Stimulated activated CD8-positive, alpha-beta memory T cell treated with anti-CD3 and anti-CD28 coated beads, Interleukin-15, amount 100 ng/mL, for 1 hour (primary cell): ENCODE data around the gene SP5.
"Not testable (repeated sequence)": the region's sequence is repeated elsewhere in the genome, so short reads cannot be mapped to it uniquely, and the experiment has no call there.

Experiments used
- DNase-seq: peaks from one replicate; pipeline ENCODE4 v3.0.0-alpha.2; 2020; ENCODE audit warnings: low read depth

The SP5 gene

DNA sequence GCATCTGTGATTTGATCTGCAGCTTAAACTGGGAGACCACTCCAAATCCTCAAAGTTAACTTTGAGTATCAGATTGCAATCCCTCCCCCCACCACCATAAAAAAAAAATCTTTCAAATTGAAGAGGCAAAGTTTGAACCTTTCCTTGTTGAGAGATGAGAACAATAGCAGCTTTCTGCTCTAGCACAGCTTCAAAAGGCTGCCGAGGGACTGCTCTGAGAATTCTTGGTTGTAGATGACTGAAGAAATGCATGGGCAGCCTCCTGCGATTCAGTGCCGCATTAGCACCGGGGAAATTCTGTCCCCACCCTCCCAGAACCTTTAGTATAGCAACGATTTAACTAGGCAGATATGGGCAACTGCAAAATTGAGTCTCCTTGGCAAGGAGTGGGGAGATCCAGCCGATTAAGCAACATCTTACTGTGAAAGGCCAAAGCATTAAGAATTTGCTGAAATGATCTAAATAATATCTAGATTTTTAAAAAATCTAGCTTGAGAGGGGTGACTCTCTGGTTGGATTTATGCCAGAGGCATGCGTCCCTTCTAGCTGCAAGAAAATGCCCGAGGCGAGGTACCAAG is 3.9 kb upstream of the SP5 start:
- no peak for DNase-seq

DNA sequence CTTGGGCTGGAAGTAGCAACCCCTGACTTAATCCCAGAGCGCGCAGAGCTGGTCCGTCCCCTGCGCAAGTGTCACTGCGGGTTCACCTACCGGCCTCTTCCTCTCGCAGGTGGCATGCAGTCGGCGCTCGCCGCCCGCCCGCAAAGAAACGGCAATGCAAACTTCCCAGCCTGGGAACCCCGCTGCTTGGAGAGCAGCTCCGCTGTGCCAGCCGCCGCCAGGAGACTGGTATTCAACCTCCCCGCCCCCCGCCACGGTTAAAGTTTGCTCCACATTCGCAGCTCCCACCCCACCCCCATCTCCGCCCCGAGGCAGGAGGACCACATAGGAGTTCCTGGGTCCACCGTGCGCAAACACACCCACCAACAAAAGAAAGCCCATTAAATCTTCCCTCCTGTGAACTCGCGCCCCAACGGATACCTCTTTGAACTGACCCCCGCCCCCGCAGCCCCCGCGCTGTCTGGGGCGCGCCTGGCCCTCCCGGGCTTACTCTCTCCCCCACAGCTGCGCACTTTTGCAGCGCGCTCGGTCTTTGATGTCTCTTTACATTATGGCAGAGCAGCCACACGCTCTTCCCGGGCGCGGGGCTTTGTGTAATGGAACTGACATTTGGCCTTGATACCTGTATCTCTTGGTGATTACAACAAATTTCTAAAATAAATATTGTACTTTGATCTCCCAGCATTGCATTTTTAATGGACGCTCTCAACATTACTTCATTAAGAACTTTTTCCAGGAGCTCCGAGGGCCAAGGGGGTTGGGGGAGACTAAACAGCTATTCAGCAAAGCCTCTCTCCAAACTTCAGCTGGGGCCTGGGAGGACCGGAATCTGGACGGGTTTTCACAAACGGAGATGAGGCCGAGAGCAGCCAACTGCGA is 3.1 kb upstream of the SP5 start:
- no peak for DNase-seq

DNA sequence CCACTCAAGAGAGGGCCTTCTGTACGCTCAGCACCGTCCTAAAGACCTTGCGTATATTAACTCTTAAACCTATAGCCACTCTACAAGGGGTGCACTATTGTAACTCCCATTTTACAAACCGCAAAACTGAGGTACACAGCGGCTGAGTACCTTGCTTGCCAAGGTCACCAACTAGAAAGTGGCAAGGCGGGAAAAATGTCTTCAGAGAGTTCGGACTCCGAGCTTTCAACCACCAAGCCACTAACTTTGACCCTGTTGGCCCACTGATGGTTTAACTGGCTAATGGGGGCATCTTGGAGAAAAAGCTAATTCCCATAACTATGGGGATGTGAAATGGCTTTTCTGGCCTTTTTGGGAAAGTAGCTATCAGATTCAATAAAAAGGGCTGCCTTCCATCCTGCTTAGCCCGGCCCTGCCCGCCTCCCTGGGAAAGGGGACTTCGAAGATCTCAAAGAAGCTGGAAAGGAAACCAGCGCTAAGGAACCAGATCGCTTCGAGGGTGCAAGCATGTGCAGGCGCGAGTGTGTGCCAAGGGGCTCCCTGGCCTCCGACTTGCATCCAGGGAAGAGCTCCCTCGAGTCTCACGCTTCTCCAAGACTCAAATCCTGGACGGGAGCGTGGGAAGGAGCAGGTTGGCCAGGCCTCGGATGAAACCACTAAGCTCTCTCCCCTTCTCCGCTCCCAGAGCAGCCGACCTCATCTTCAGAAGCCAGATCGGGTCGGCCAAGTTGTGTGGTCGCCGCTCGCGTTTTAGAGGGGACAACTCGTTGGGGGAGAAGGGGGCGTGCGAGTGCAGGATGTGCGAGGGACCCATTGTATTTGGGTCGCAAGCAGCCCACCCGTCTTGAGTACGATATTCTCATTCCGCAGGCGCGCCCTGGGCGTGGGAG is 2.2 kb upstream of the SP5 start:
- DNase-seq = no peak

DNA sequence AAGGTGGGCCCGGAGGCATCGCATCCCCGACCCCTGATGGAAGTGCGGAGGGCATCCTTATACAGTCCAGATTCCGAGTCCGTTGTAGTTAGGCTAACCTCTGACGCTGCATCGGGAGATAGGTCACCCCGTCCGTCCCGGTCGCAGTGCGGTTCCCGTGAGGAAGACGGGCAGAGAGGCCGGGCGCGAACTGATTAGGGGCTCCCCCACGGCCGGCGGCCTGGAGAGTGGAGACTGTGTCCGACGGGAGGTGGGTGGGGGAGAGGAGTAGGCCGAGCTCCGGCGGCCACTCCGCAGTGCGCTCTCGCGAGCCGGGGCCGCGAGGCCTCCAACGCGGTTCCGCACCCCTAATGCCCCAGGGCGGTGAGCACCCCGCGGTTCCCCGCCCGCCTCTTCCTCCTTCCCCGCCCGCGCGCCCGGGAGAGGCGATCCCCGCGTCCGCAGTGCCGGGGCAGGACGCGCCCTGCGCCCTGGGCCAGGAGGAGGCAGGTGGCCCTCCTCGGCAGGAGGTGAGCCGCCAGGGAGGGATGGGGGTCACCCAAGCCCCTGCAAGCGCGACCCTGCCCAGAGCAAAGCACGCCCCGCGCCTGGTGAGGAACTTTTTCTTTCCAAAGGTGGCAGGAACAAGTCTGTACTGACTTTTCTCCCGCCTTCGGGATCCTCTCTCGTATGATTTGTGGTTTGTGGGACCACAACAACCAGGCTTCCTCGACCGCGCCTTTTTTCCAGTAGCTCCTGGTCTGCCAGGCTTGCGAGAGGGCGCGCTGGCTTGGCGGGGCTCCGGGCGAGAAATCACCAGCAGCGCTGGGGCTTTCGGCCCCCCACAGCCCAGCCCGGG is 1.4 kb upstream of the SP5 start:
- DNase-seq = no peak

DNA sequence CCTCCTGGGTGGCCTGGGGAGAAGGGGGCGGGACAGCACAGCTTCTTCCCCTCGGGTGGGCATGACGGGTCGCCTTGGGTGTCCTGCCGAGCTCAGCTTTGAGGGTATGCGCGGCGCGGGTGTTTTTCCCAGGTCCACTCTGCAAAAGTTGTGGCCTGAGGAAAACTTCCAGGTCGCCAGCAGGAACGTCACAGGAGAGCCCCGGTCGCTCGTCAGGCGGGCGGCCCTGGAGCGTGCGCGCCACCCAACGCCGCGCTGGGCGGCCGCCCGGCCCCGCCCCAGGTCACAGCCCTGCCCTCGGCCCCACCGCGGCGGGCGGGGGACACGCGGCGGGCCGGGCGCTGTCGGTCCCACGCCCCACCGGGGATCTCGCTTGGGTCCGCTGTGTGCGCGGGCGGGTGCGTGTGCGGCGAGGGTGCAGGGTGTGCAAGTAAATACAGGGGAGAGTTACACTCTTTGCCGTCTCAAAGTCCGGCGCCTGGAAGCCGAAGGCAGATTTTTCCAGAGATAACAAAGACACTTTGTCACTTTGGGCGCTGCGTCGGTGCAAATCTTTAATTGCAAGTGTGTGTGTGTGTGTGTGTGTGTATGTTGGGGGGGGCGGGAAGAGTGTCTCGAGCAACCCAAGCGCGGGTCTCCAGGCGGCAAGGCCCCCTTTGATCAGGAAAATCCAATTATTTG is 616 bp upstream of the SP5 start:
- no peak for DNase-seq

DNA sequence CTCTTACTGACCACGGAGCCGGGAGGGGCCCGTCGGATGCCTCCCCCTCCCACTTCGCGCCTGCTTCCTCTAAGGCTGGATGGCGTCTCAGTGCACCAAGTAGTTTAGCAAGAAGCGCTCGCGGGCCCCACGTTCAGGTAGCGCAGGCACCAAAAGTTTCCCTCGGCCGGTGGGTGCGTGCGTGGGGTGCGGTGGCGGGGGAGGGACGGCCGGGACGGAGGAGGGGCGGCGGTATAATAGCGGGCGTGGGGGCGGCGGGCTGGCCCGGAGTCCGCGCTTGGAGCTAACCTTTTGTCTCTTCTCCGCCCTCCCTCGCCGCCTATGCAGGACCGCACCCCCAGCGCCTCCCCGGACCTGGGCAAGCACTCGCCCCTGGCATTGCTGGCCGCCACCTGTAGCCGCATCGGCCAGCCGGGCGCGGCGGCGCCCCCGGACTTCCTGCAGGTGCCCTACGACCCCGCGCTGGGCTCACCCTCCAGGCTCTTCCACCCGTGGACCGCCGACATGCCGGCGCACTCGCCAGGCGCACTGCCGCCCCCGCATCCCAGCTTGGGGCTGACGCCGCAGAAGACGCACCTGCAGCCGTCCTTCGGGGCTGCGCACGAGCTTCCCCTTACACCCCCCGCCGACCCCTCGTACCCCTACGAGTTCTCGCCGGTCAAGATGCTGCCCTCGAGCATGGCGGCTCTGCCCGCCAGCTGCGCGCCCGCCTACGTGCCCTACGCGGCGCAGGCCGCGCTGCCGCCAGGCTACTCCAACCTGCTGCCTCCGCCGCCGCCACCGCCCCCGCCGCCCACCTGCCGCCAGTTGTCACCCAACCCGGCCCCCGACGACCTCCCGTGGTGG is 1.0 kb downstream of the SP5 start:
- no peak for DNase-seq

DNA sequence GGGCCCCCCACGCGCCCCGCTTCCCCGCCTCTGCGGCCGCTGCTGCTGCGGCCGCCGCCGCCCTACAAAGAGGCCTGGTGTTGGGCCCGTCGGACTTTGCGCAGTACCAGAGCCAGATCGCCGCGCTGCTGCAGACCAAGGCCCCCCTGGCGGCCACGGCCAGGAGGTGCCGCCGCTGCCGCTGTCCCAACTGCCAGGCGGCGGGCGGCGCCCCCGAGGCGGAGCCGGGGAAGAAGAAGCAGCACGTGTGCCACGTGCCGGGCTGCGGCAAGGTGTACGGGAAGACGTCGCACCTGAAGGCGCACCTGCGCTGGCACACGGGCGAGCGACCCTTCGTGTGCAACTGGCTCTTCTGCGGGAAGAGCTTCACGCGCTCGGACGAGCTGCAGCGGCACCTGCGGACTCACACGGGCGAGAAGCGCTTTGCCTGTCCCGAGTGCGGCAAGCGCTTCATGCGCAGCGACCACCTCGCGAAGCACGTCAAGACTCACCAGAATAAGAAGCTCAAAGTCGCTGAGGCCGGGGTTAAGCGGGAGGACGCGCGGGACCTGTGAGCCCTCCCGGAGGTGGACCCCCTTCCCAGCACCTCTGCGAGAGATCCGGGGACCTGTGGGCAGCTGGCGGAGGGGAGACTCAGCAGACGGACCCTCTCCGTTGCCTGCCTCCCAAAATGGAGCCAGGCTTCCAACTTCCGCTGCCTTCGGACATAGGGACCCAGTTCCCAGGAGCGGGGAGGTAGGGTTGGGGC is 1.9 kb downstream of the SP5 start:
- DNase-seq = no peak

DNA sequence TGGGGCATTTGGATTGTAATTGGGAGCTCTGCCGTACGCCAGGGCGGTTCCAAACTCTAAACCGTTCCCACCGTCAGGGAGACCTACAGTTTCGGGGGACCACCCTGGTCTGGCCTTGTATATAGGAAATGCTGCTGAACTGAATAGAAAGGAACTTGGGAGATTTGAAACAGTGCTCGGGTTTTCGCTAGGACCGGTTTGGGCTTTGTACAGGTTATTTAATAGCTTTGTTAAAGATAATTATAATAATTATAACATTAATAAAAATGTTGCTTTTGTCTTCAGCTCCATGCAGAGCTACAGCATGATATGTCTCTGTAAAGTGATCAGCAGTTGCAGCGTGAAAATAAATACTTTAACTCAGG is 2.4 kb downstream of the SP5 start:
- no peak for DNase-seq

DNA sequence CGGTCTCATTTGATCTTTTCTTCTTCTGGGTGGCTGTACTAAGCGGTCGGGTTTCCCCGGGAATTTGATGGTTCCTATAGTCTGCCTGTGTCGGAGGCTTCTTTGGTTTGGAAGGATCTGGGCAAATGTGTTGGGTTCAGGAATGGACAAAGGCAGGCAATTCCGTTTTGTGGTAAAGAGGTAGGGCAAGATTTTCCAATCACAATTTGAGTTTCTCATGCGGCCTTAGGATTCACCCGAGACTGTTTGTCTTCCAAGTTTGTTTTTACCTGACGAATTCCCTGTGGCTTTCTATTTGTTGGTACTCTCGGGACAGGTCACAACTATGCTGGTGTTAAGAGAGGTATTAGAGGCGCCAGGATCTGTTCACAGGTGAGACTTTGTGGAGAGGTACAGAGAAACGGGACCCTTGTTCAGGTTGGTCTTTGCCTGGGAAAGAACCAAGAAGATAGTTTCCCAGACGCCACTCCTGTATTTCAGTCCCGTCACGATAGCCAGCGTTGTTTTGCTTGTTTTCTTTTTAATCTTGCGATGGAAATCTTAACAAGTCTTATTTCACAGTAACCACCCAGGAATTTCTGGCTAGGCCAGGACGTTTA is 3.0 kb downstream of the SP5 start:
- DNase-seq = no peak

DNA sequence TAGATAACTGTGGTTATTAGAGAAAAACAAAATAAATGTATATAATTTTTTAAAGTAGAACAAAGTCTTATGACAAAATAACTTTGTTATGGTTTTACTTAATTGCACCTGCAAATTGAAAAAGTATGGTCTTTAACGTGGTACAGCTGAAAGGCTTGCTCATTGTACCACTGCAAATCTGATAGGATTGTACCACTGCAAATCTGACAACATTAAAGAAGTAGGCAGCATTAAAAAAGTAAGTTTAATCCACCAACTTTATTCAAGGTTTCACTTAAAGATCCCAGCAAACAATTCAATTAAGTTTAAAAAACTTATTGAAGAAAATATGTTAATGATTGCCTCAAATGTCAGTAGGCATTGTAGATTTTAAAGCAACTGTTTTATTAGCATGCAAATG is 4.7 kb downstream of the SP5 start:
- DNase-seq = no peak

DNA sequence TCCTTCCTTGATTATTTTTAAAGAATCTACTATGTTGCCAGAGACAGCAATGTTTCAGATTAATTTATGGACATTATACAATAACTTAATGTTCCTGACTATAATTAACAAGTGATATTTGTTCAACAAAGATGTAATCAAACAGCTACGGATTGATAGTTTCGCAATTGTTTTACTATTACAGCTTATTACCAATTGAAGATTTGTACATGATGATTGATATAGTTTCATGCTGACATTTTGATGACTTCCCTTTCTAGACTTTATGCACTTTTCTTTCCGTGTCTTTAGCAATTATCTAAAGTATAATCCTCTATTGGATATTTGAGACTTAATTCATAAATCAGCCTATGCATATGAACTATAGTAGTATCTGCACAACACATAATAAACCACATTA is 6.5 kb downstream of the SP5 start:
- no peak for DNase-seq

DNA sequence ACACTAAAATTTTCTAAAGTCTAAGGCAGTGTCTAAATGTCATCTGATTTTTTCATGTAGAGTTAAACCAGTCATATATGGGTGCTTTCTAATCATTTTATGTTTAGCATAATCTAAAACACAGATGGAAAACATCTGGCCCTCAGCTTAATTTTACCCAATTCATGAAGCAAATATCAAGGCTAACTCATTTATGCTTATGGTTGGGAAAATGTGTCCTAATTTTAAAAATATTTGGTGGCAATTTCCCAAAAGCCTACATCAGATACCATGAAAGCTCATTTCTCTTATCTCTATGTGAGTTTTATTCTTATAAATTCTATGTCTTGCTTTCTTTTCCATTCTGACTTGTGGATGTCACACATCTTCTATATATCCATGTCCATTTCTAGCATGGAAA is 7.2 kb downstream of the SP5 start:
- no peak for DNase-seq

DNA sequence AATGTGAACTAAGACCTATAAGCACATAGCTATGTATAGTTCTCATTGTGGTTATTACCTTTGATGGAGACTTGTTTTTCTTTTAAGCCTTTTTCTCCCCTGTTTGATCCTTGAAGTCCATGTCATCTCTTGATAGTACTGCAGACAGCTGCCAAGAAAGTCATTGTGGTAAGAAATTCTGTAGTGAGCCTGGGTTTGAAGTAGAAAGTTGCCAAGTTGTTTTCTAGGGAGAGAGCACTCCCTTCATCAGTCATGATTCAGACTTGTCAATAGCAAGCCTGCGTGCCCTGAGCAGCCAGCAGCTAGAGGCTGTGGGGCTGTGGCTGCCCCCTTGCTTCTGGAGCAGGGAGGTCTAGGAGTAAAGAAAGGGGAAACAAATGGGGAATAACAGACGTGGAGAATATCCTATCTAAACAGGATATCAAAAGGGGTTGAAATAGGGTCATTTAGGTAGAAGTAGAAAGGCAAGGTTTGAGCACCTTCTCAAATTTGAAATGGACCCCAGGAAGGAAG is 8.4 kb downstream of the SP5 start:
- no peak for DNase-seq

DNA sequence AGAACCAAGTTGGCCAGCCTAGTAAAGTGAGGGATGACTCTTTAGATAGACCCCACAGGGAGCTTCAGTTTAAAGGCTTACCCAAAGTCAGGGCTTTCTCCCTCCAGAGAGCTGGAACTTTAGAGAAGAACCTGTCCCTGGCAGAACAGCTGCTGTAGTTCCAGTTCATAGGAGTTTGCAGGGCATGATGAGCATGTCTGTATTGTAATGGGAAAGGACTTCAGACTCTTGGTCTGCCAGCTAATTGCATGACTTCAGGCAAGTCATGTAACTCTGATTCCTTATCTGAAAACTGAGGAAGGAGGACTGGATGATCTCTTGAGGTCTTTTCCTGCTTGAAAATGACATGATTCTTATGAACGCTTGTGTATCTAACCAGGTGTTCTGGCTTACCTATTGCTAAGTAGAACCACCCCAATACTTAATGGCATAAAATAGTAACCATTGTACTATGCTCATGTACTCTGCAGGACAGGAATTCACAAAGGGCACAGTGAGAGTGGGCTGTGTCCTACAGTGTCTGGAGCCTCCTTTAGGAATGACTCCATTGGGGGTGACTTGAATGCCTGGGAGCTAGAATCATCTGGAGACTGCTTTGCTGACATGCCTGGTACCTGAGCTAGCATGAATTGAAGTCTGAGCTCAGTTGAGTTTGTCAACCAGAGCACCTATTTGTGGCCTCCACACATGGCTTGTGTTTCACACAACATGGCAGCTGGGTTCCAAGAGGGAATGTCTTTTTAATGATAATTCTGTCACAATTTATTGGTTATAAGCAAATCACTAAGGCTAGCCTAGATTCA is 18.9 kb downstream of the SP5 start:
- no peak for DNase-seq

DNA sequence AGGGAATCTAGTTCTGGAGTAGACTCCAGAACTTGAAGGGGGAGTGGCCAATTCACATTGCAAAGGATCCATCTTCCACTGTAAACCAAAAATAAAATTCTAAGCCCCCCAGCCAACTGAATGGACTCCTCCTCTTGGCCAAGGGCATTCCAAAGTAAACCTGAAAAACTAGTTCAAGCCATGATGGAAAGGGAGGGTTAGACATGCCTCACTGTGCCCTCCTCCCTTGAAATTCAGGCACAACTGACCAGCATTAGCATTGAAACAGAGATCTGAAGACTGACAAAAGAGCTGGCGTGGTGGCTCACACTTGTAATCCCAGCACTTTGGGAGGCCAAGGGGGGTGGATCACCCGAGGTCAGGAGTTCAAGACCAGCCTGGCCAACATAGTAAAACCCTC is 19.5 kb downstream of the SP5 start:
- not testable (repeated sequence) for DNase-seq

DNA sequence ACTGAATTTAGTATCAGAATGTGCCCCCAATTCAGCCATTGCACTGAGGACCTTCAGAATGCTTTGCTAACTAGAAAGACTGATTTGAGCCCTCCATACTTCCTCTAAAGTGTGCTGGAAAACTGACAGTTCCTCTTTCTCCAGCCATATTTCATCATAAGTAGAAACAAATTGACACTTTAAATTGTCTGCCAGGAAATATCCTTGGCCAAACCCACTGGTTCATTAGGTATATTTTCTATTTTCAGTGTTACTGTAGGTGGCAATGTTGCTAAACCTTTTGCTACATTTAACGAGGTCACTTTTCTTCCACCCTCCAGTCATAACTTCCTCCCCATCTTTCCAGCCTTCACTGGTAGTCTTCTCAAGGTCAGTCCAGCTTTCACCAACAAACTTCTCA is 21.5 kb downstream of the SP5 start:
- DNase-seq = no peak

DNA sequence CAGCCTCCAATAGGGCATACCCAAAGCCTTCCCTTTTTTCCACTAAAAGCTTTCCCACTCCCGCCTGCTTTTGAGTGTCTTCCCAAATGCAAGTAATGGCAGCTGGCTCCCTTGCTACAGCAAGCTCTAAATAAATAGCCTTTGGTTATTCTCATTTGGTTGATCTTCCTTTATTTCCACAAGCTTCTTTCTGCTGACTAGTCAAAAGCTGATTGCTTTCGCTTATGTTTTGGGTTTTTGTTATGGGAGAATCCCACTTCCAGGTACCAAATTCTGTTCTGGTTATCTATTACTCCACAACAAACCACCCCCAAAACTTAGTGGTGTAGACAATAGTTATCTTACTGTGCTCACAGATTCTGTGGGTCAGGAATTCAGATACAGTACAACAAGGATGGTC is 22.3 kb downstream of the SP5 start:
- DNase-seq = no peak

DNA sequence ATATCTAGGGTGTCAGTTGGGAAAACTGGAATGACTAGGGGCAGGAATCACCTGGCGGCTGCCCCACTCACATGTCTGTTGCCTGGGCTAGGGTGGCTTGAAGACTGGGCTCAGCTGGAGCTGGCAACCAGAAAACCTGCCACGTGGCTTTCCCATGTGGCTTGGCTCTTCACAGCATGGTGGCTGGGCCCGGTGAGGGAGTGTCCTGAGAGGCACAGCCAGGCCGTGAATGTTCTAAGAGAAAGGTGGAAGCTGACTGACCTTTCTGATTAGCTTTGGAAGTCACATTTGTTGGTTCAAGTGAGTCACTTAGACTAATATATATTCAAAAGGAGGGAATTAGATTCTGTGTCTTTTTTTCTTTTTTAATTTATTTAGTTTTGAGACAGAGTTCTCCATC is 22.7 kb downstream of the SP5 start:
- DNase-seq = no peak
